H9 (cell line): ENCODE measurements around the gene RASL10B. TPM values are rescaled to one million over a fixed set of nuclear protein-coding genes. Genes with fewer than 3 reads are reported as not detected.

Experiments used
- DNase-seq: peaks from one replicate; pipeline ENCODE4 v3.0.0-alpha.2; 2017
- H2AFZ ChIP-seq: one replicate; pipeline ENCODE4 v1.6.1; 2013; ENCODE audit warnings: mild to moderate bottlenecking, low read length, control low read depth, moderate library complexity
- H2AK5ac ChIP-seq: 2 replicates; pipeline ENCODE4 v1.6.1; 2013; ENCODE audit warnings: low read length, control low read depth, mixed read lengths; ENCODE audit not compliant: insufficient read length
- H2BK120ac ChIP-seq: one replicate; pipeline ENCODE4 v1.6.1; 2013; ENCODE audit warnings: low read depth, mild to moderate bottlenecking, low read length, control low read depth, inconsistent platforms; ENCODE audit not compliant: poor library complexity, severe bottlenecking
- H2BK12ac ChIP-seq: 2 replicates; pipeline ENCODE4 v1.6.1; 2013; ENCODE audit warnings: low read length, control low read depth, mixed read lengths, low read depth; ENCODE audit not compliant: insufficient read length
- H2BK15ac ChIP-seq: 2 replicates; pipeline ENCODE4 v1.6.1; 2013; ENCODE audit warnings: low read depth, low read length, control low read depth
- H2BK20ac ChIP-seq: one replicate; pipeline ENCODE4 v1.6.1; 2013; ENCODE audit warnings: low read depth, mild to moderate bottlenecking, low read length, control low read depth, inconsistent platforms; ENCODE audit not compliant: poor library complexity, severe bottlenecking
- H2BK5ac ChIP-seq: 2 replicates; pipeline ENCODE4 v1.6.1; 2013; ENCODE audit warnings: low read length, control low read depth, mixed read lengths; ENCODE audit not compliant: insufficient read length
- H3K14ac ChIP-seq: 2 replicates; pipeline ENCODE4 v1.6.1; 2013; ENCODE audit warnings: low read length, control low read depth; ENCODE audit not compliant: insufficient read depth
- H3K18ac ChIP-seq: 2 replicates; pipeline ENCODE4 v1.6.1; 2013; ENCODE audit warnings: low read depth, mild to moderate bottlenecking, mixed read lengths, low read length, control low read depth; ENCODE audit not compliant: insufficient read length
- H3K23ac ChIP-seq: 2 replicates; pipeline ENCODE4 v1.6.1; 2013; ENCODE audit warnings: low read length, control low read depth, mixed read lengths, low read depth; ENCODE audit not compliant: insufficient read length
- H3K23me2 ChIP-seq: 2 replicates; pipeline ENCODE4 v1.6.1; 2013; ENCODE audit warnings: low read depth, mild to moderate bottlenecking, mixed read lengths, low read length, control low read depth; ENCODE audit not compliant: insufficient read length, poor library complexity, severe bottlenecking
- H3K27ac ChIP-seq: 2 replicates; pipeline ENCODE4 v1.5.1; 2013; ENCODE audit warnings: low read length, control low read depth, mixed read lengths, low read depth; ENCODE audit not compliant: insufficient read length
- H3K27me3 ChIP-seq: 2 replicates; pipeline ENCODE4 v1.6.1; 2013; ENCODE audit warnings: low read length, control low read depth, inconsistent platforms; ENCODE audit not compliant: insufficient read depth
- H3K4ac ChIP-seq: 2 replicates; pipeline ENCODE4 v1.6.1; 2013; ENCODE audit warnings: low read depth, mild to moderate bottlenecking, control low read depth, inconsistent platforms, low read length, moderate library complexity
- H3K4me1 ChIP-seq: 2 replicates; pipeline ENCODE4 v1.6.1; 2013; ENCODE audit warnings: low read length, control low read depth, inconsistent platforms; ENCODE audit not compliant: insufficient read depth
- H3K4me2 ChIP-seq: 2 replicates; pipeline ENCODE4 v1.6.1; 2013; ENCODE audit warnings: low read length, control low read depth, mixed read lengths; ENCODE audit not compliant: insufficient read length, insufficient read depth
- H3K56ac ChIP-seq: 2 replicates; pipeline ENCODE4 v1.6.1; 2013; ENCODE audit warnings: low read depth, mild to moderate bottlenecking, mixed read lengths, low read length, control low read depth; ENCODE audit not compliant: insufficient read length
- H3K79me1 ChIP-seq: 2 replicates; pipeline ENCODE4 v1.6.1; 2013; ENCODE audit warnings: low read depth, mild to moderate bottlenecking, moderate library complexity, low read length, control low read depth, inconsistent platforms; ENCODE audit not compliant: insufficient read depth, poor library complexity, severe bottlenecking
- H3K79me2 ChIP-seq: 2 replicates; pipeline ENCODE4 v1.6.1; 2013; ENCODE audit warnings: low read length, control low read depth, inconsistent platforms; ENCODE audit not compliant: insufficient read depth
- H3K9ac ChIP-seq: 2 replicates; pipeline ENCODE4 v1.6.1; 2013; ENCODE audit warnings: low read length, control low read depth, mixed read lengths; ENCODE audit not compliant: insufficient read length; ENCODE audit errors: extremely low read depth
- H3K9me3 ChIP-seq: one replicate; pipeline ENCODE4 v1.6.1; 2013; ENCODE audit warnings: low read depth, low read length, inconsistent platforms; ENCODE audit not compliant: control insufficient read depth
- H3T11ph ChIP-seq: one replicate; pipeline ENCODE4 v1.6.1; 2013; ENCODE audit warnings: mild to moderate bottlenecking, low read length, control low read depth, inconsistent platforms
- H4K20me1 ChIP-seq: one replicate; pipeline ENCODE4 v1.6.1; 2013; ENCODE audit not compliant: control insufficient read depth, insufficient read length, insufficient read depth
- H4K5ac ChIP-seq: 2 replicates; pipeline ENCODE4 v1.6.1; 2013; ENCODE audit warnings: low read depth, mild to moderate bottlenecking, mixed read lengths, low read length, control low read depth; ENCODE audit not compliant: insufficient read length
- H4K8ac ChIP-seq: replicated peaks from 2 replicates; pipeline ENCODE4 v1.6.1; 2013; ENCODE audit warnings: low read length, control low read depth, mixed read lengths, low read depth; ENCODE audit not compliant: insufficient read length
- H4K91ac ChIP-seq: 2 replicates; pipeline ENCODE4 v1.6.1; 2013; ENCODE audit warnings: low read depth, mild to moderate bottlenecking, moderate library complexity, mixed read lengths, low read length, control low read depth; ENCODE audit not compliant: insufficient read length
- H3K27ac Mint-ChIP-seq, 3 experiments: 2 replicates in 2 of 3; 3 replicates in 1 of 3; pipeline ENCODE4 v1.8.0; 2020 to 2021; ENCODE audit warnings: mixed read lengths in 3 of 3, mild to moderate bottlenecking in 1 of 3, moderate library complexity in 1 of 3
- H3K27me3 Mint-ChIP-seq: 2 replicates; pipeline ENCODE4 v1.8.0; 2021; ENCODE audit warnings: low read depth, mild to moderate bottlenecking, moderate library complexity, mixed read lengths
- H3K36me3 Mint-ChIP-seq, 3 experiments: 2 replicates in 2 of 3; 3 replicates in 1 of 3; pipeline ENCODE4 v1.8.0; 2020 to 2021; ENCODE audit warnings: low read depth in 3 of 3, mixed read lengths in 3 of 3; ENCODE audit not compliant: insufficient read depth in 1 of 3
- H3K4me1 Mint-ChIP-seq, 2 experiments: 2 replicates each; pipeline ENCODE4 v1.8.0; 2020; ENCODE audit warnings: mixed read lengths in 2 of 2
- H3K4me3 Mint-ChIP-seq, 2 experiments: 2 replicates in 1 of 2; 3 replicates in 1 of 2; pipeline ENCODE4 v1.8.0; 2020 to 2021; ENCODE audit warnings: mild to moderate bottlenecking in 2 of 2, mixed read lengths in 2 of 2, moderate library complexity in 1 of 2
- H3K9me3 Mint-ChIP-seq, 2 experiments: 2 replicates in 1 of 2; 3 replicates in 1 of 2; pipeline ENCODE4 v1.8.0; 2020; ENCODE audit warnings: mild to moderate bottlenecking in 2 of 2, mixed read lengths in 2 of 2, moderate library complexity in 1 of 2
- WGBS: extraction: QIAGEN DNeasy Blood & Tissue Kit; methylation state at CpG from one replicate; pipeline ENCODE4 v1.1.7; 2013; ENCODE audit warnings: missing lambda C conversion rate, low lambda C conversion rate, mixed read lengths; ENCODE audit not compliant: insufficient read length; ENCODE audit errors: extremely low coverage; 5-methylcytosine and 5-hydroxymethylcytosine counted together
- total RNA-seq: library from RNA; stranded (reverse); gene quantifications from 2 replicates; pipeline ENCODE4 v1.2.1, GENCODE V29; 2021
- TF ChIP-seq, protein P1 (sequence below): fragments of 200-600 bp; sonication (generic); conservative IDR thresholded peaks from 3 replicates; pipeline ENCODE4 v1.8.0; 2021; ENCODE audit warnings: antibody characterized with exemption, mild to moderate bottlenecking

The RASL10B gene
- total RNA-seq, 1 experiment from 2014 or later = 15.9 TPM

DNA sequence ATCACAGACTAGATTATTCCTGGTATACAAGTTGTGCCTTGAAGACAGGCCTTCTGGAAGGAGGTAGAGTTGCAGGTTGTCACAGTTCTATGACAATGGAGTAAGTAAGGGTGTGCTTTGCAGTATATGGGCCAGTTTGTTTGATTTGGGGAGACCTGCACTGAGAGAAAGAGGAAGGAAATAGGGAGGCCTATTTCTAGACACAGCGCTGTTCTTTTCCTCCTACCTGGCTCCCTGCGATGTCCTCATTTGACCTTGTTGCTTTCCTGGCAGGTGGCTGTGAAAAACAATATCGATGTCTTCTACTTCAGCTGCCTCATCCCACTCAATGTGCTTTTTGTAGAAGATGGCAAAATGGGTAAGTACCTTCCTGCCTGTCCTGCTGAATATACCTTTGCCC lies 22.5 kb upstream of the RASL10B start:
- H3K56ac ChIP-seq = no peak overlapping the region
- H3K27ac ChIP-seq = no peak overlapping the region
- no peak overlapping the region for H3K14ac ChIP-seq

More for the DNA sequence above, 22.5 kb upstream of the RASL10B start:
- H3K4me1 ChIP-seq = no peaks in the 10 kb centered on the region
- H3K4me2 ChIP-seq = no peak overlapping the region
- no peak overlapping the region for H3K23ac ChIP-seq
- no peaks in the 10 kb centered on the region for H3K9me3 ChIP-seq
- Mint-ChIP-seq H3K9me3 (no peaks in the 10 kb centered on the region), H3K27me3 (no peaks in the 10 kb centered on the region), H3K4me3 (no peak overlapping the region), H3K36me3 (peaks cover 10 to 30% (median 25%) of the 10 kb centered on the region in 3 experiments; a peak in 6 of 7 replicates), H3K27ac (no peak overlapping the region), H3K4me1 (no peaks in the 10 kb centered on the region)
- no peak overlapping the region for H3K18ac ChIP-seq
- no peak for DNase-seq
- no peak overlapping the region for H4K5ac ChIP-seq
- H3T11ph ChIP-seq = no peak overlapping the region
- H2BK12ac ChIP-seq = no peak overlapping the region
- no peak overlapping the region for H2AFZ ChIP-seq
- H2BK120ac ChIP-seq = no peak overlapping the region
- 0 out of 2 replicates have a peak, but pooled peaks cover 2% of the 10 kb centered on the region for H3K79me2 ChIP-seq
- no peak overlapping the region for H2BK15ac ChIP-seq
- no CpG with 5 or more reads among the region's 3 CpGs for WGBS
- H4K20me1 ChIP-seq = no peaks in the 10 kb centered on the region
- no peak overlapping the region for H2BK20ac ChIP-seq
- H3K79me1 ChIP-seq = no peaks in the 10 kb centered on the region
- no peak overlapping the region for H3K4ac ChIP-seq
- H3K27me3 ChIP-seq = no peaks in the 10 kb centered on the region
- no peak overlapping the region for H4K8ac ChIP-seq
- H4K91ac ChIP-seq = no peak overlapping the region
- H3K23me2 ChIP-seq = no peaks in the 10 kb centered on the region
- no peak overlapping the region for H3K9ac ChIP-seq
- TF ChIP-seq, protein P1, sequence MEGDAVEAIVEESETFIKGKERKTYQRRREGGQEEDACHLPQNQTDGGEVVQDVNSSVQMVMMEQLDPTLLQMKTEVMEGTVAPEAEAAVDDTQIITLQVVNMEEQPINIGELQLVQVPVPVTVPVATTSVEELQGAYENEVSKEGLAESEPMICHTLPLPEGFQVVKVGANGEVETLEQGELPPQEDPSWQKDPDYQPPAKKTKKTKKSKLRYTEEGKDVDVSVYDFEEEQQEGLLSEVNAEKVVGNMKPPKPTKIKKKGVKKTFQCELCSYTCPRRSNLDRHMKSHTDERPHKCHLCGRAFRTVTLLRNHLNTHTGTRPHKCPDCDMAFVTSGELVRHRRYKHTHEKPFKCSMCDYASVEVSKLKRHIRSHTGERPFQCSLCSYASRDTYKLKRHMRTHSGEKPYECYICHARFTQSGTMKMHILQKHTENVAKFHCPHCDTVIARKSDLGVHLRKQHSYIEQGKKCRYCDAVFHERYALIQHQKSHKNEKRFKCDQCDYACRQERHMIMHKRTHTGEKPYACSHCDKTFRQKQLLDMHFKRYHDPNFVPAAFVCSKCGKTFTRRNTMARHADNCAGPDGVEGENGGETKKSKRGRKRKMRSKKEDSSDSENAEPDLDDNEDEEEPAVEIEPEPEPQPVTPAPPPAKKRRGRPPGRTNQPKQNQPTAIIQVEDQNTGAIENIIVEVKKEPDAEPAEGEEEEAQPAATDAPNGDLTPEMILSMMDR = no peak
- H2AK5ac ChIP-seq = no peak overlapping the region
- H2BK5ac ChIP-seq = no peak overlapping the region
